ENCODE measurements around the gene SPACA4.
A peak's percentile ranks its signal among the peaks of the same experiment; 100 is the strongest.

The SPACA4 gene

DNA sequence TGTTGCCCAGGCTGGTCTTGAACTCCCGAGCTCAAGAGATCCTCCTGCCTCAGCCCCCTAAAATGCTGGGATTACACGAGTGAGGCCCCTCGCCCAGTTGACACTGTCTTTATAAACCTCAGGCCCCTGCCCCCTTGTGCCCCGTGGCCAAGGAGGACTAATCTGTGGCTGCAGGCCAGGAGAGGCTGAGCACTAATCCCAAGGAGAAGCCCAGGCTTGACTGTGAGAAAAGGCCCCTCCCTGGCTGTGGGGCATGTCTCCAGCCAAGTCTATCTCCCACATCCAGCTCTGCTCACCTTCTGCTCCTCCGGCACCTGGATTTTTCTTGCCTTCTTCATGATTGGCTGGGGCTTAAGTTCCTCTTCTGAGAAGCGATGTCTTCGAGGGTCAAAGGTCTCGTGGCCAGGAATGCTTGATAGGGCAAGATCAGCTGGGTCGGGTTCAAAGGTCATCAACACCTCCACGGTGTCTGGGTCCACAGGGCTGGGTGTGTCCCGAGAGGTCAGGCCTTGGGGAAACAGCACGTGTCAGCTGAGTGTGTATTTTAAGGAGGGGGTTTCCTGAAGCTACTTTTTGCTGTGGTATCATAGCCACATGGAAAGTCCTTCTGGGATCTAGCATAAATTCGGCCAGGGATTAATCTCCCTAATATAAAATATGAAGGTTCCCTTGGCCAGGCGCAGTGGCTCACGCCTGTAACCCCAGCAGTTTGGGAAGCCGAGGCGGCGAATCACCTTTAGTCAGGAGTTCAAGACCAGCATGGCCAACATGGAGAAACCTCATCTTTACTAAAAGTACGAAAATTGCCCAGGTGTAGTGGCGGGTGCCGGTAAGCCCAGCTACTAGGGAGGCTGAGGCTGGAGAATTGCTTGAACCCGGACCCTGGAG, 26.9 kb downstream of the SPACA4 start:
- TF ChIP-seq, protein P1, sequence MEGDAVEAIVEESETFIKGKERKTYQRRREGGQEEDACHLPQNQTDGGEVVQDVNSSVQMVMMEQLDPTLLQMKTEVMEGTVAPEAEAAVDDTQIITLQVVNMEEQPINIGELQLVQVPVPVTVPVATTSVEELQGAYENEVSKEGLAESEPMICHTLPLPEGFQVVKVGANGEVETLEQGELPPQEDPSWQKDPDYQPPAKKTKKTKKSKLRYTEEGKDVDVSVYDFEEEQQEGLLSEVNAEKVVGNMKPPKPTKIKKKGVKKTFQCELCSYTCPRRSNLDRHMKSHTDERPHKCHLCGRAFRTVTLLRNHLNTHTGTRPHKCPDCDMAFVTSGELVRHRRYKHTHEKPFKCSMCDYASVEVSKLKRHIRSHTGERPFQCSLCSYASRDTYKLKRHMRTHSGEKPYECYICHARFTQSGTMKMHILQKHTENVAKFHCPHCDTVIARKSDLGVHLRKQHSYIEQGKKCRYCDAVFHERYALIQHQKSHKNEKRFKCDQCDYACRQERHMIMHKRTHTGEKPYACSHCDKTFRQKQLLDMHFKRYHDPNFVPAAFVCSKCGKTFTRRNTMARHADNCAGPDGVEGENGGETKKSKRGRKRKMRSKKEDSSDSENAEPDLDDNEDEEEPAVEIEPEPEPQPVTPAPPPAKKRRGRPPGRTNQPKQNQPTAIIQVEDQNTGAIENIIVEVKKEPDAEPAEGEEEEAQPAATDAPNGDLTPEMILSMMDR (IDR thresholded peaks at IDR 0.05; ENCODE audit: borderline replicate concordance, control extremely low read depth, extremely low read depth, insufficient read depth, missing control alignments), result no peak
- in situ Hi-C loops (cut with MboI; ENCODE audit: low sequenced_read_pairs, unreplicated experiment), result no loop called here
- DNase-seq (ENCODE audit: low spot score), result no peak

DNA sequence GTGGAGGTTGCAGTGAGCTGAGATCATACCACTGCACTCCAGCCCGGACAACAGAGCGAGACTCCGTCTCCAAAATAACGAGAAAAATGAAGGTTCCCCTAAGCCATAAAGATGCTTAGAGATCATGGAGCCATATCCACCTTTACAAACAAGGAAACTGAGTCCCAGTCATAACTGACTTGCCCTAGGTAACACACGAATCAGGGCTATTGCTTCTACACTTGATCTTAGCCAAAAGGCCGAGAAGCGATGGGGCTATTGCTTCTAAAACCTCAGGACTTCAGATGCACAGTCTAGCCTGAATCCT, 27.4 kb downstream of the SPACA4 start:
- no peak for DNase-seq (ENCODE audit: low spot score)
- TF ChIP-seq, protein P1 (IDR thresholded peaks at IDR 0.05; ENCODE audit: borderline replicate concordance, control extremely low read depth, extremely low read depth, insufficient read depth, missing control alignments), result no peak
- in situ Hi-C loops (cut with MboI; ENCODE audit: low sequenced_read_pairs, unreplicated experiment), result no loop called here

DNA sequence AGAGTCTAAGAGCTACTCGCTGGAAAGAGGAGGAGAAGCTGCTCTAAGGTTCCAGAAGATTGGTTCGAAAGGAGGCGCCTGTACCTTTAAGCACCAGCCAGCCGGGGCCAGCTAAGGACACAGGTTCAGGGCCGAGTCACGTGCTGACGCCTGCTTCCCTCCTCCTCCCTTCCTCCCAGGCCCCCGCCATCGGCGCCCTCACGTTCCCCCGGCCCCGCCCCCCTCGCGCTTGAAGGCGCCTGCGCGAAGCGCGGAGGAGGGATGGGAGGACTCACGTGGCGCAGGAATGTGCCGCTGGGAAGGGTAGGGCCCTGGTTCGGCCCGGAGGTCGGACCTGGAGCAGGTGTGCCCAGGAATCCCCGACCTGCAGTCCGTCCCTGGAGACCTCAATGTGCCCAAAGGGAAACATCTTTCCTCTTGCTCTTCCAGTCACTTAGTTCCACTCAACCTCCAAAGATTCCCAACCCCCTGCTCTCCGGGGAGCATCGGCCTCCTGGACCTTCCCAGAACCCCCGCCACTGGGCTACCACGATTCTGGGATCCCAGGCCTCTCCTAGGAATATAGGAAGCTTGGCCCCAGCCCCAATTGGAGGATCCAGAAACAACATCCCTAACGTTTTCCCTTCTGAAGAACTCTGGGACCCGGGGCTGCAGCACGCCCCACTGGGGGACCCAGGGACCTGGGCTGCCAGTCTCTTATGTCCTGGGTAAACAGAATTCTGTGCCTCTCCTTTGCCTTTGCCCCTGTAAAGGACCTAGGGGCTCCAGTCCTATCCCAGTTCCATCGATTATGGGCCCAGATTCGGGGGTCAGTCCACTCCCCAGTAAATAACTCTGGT, 28.1 kb downstream of the SPACA4 start:
- in situ Hi-C loops (cut with MboI; ENCODE audit: low sequenced_read_pairs, unreplicated experiment), result no loop called here
- DNase-seq (ENCODE audit: low spot score), result peak; percentile 88
- TF ChIP-seq, protein P1 (IDR thresholded peaks at IDR 0.05; ENCODE audit: borderline replicate concordance, control extremely low read depth, extremely low read depth, insufficient read depth, missing control alignments), result no peak

DNA sequence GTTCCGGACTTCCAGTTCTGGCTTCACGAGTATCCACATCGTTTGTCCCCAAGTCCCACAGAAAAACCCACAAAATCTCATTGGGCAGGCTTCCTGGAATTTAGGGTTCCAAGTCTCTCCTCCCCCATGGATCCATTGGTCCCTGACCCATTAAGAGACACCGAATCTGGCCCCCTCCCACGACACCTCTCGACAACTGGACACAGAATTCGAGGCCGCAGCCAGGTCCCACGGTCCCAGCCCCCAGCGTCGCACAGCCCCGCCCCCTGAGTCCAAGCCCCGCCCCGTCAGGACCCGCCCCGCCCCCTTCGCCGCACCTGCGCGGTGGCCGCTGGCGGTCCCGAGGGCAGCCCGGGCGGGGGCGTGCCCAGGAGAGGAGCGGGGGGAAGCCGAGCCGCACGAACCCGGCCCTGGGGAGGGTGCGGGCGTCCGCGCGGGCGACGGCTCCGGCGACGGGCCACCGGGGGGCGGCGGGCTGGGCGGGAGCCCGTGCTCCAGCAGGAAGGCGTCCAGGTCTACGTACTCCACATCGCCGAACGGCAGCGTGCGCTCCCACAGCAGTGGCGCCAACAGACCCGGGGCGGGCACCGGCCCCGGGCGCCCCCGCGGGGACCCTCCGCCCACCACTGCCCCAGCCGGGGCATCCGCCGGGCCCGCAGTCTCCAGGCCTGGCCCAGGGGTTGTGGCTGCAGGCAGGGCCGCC, 28.9 kb downstream of the SPACA4 start:
- peak; percentile 90 for DNase-seq (ENCODE audit: low spot score)
- TF ChIP-seq, protein P1 (IDR thresholded peaks at IDR 0.05; ENCODE audit: borderline replicate concordance, control extremely low read depth, extremely low read depth, insufficient read depth, missing control alignments), result no peak
- in situ Hi-C loops (cut with MboI; ENCODE audit: low sequenced_read_pairs, unreplicated experiment), result no loop called here

DNA sequence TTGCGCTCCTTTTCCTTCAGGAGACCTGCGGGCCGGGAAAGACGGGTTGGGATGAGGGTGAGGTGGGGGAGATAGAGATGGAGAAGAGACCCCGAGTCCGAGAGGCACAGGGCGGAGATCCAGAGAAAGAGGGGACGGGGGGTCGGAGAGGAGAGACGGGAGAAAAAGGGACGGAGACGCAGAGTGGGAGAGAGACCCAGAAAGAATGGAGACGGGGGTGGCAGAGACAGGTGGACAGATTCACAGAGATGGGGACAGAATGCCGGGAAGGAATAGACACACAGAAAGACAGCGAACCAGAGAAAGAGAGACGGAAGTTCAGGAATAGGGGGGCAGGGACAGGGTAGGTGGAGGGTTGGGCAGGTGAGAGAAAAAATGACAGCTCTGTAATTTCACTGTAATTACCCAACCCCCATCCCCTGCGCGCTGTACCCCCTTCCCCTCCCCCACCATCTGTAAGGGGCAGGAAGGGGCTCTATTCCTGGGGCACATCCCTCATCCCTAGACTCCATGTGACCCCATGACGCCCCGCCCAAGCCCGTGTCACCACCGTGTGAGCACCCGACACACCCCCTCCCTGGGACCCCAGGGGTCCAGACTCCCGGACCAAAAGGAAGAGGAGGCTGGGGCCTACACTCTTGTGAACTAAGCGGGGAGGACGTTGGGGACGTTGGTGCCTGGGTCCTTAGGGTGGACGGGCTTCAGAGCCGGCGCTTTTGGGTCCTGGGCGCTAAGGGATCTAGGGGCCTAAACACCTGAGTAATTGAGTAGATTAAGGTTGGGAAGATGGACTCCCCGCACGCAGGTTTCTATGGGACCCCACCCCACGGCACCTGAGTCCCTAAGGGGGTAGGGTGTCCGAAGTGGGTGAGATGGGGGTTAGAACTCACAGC, 29.7 kb downstream of the SPACA4 start:
- DNase-seq (ENCODE audit: low spot score), result no peak
- TF ChIP-seq, protein P1 (IDR thresholded peaks at IDR 0.05; ENCODE audit: borderline replicate concordance, control extremely low read depth, extremely low read depth, insufficient read depth, missing control alignments), result no peak
- in situ Hi-C loops (cut with MboI; ENCODE audit: low sequenced_read_pairs, unreplicated experiment), result no loop called here

All from GM13976 (cell line).